Activated naive CD4-positive, alpha-beta T cell treated with anti-CD3 and anti-CD28 coated beads, Interleukin-2, amount 50 U/mL, for 24 hours (primary cell): Measurements from ENCODE around the gene CDH6.

Experiments
- H3K27ac Mint-ChIP-seq: one replicate; pipeline ENCODE4 v1.8.0; 2021; ENCODE audit warnings: mild to moderate bottlenecking, mixed read lengths
- H3K27me3 Mint-ChIP-seq: one replicate; pipeline ENCODE4 v1.8.0; 2021; ENCODE audit warnings: mixed read lengths
- H3K36me3 Mint-ChIP-seq: one replicate; pipeline ENCODE4 v1.8.0; 2021; ENCODE audit warnings: mixed read lengths
- H3K4me1 Mint-ChIP-seq: one replicate; pipeline ENCODE4 v1.8.0; 2021; ENCODE audit warnings: mixed read lengths
- H3K4me3 Mint-ChIP-seq: one replicate; pipeline ENCODE4 v1.8.0; 2021; ENCODE audit warnings: mild to moderate bottlenecking, mixed read lengths
- H3K9me3 Mint-ChIP-seq: one replicate; pipeline ENCODE4 v1.8.0; 2021; ENCODE audit warnings: mixed read lengths

Gene CDH6

GRCh38 chr5:31322946-31323345, 129.5 kb downstream of the CDH6 start:
- Mint-ChIP-seq H3K27me3 (no peaks in the 10 kb centered on the region), H3K4me1 (no peaks in the 10 kb centered on the region), H3K36me3 (no peaks in the 10 kb centered on the region), H3K27ac (no peak overlapping the region), H3K9me3 (no peaks in the 10 kb centered on the region), H3K4me3 (no peak overlapping the region)

GRCh38 chr5:31324842-31325241, 131.4 kb downstream of the CDH6 start:
- H3K4me1 Mint-ChIP-seq = no peaks in the 10 kb centered on the region
- H3K36me3 Mint-ChIP-seq = no peaks in the 10 kb centered on the region
- H3K4me3 Mint-ChIP-seq = no peak overlapping the region
- no peaks in the 10 kb centered on the region for H3K27me3 Mint-ChIP-seq
- no peaks in the 10 kb centered on the region for H3K9me3 Mint-ChIP-seq
- H3K27ac Mint-ChIP-seq = no peak overlapping the region

GRCh38 chr5:31328040-31328733, 134.7 kb downstream of the CDH6 start:
- Mint-ChIP-seq H3K27me3 (peaks cover 2% of the 10 kb centered on the region), H3K4me3 (no peak overlapping the region), H3K36me3 (no peaks in the 10 kb centered on the region), H3K27ac (no peak overlapping the region), H3K4me1 (no peaks in the 10 kb centered on the region), H3K9me3 (no peaks in the 10 kb centered on the region)

- H3K4me1 Mint-ChIP-seq = no peaks in the 10 kb centered on the region
- no peaks in the 10 kb centered on the region for H3K36me3 Mint-ChIP-seq
- H3K4me3 Mint-ChIP-seq = no peak overlapping the region
- H3K27ac Mint-ChIP-seq = no peak overlapping the region
- peaks cover 2% of the 10 kb centered on the region for H3K27me3 Mint-ChIP-seq
- H3K9me3 Mint-ChIP-seq = no peaks in the 10 kb centered on the region
Measured at GRCh38 chr5:31329715-31330114, 136.2 kb downstream of the CDH6 start.

GRCh38 chr5:31332160-31332559, 138.7 kb downstream of the CDH6 start:
- no peak overlapping the region for H3K4me3 Mint-ChIP-seq
- H3K9me3 Mint-ChIP-seq = no peaks in the 10 kb centered on the region
- peaks cover 2% of the 10 kb centered on the region for H3K27me3 Mint-ChIP-seq
- H3K4me1 Mint-ChIP-seq = no peaks in the 10 kb centered on the region
- no peaks in the 10 kb centered on the region for H3K36me3 Mint-ChIP-seq
- no peak overlapping the region for H3K27ac Mint-ChIP-seq

GRCh38 chr5:31333475-31333874, 140.0 kb downstream of the CDH6 start:
- no peak overlapping the region for H3K4me3 Mint-ChIP-seq
- H3K27ac Mint-ChIP-seq = no peak overlapping the region
- H3K9me3 Mint-ChIP-seq = no peaks in the 10 kb centered on the region
- H3K4me1 Mint-ChIP-seq = no peaks in the 10 kb centered on the region
- H3K27me3 Mint-ChIP-seq = peaks cover 2% of the 10 kb centered on the region
- H3K36me3 Mint-ChIP-seq = no peaks in the 10 kb centered on the region

GRCh38 chr5:31334061-31334860, 140.8 kb downstream of the CDH6 start:
- Mint-ChIP-seq H3K36me3 (no peaks in the 10 kb centered on the region), H3K4me3 (no peak overlapping the region), H3K27me3 (peaks cover 2% of the 10 kb centered on the region), H3K4me1 (no peaks in the 10 kb centered on the region), H3K9me3 (no peaks in the 10 kb centered on the region), H3K27ac (no peak overlapping the region)

GRCh38 chr5:31335456-31335855, 142.0 kb downstream of the CDH6 start:
- Mint-ChIP-seq H3K4me1 (no peaks in the 10 kb centered on the region), H3K36me3 (no peaks in the 10 kb centered on the region)

GRCh38 chr5:31343946-31344345, 150.5 kb downstream of the CDH6 start:
- Mint-ChIP-seq H3K36me3 (no peaks in the 10 kb centered on the region), H3K4me1 (no peaks in the 10 kb centered on the region), H3K4me3 (no peak overlapping the region), H3K9me3 (no peaks in the 10 kb centered on the region), H3K27me3 (peaks cover 5% of the 10 kb centered on the region), H3K27ac (no peak overlapping the region)

More at GRCh38 chr5:31335456-31335855, 142.0 kb downstream of the CDH6 start:
- H3K4me3 Mint-ChIP-seq = no peak overlapping the region
- H3K9me3 Mint-ChIP-seq = no peaks in the 10 kb centered on the region
- H3K27ac Mint-ChIP-seq = no peak overlapping the region
- peaks cover 2% of the 10 kb centered on the region for H3K27me3 Mint-ChIP-seq

GRCh38 chr5:31346896-31347551, 153.5 kb downstream of the CDH6 start:
- Mint-ChIP-seq H3K27me3 (peaks cover 8% of the 10 kb centered on the region), H3K4me1 (no peaks in the 10 kb centered on the region), H3K9me3 (peaks cover 2% of the 10 kb centered on the region), H3K4me3 (no peak overlapping the region), H3K27ac (no peak overlapping the region), H3K36me3 (no peaks in the 10 kb centered on the region)

- H3K4me3 Mint-ChIP-seq = no peak overlapping the region
- no peak overlapping the region for H3K27ac Mint-ChIP-seq
- H3K4me1 Mint-ChIP-seq = no peaks in the 10 kb centered on the region
- peaks cover 9% of the 10 kb centered on the region for H3K27me3 Mint-ChIP-seq
- no peaks in the 10 kb centered on the region for H3K36me3 Mint-ChIP-seq
- peaks cover 7% of the 10 kb centered on the region for H3K9me3 Mint-ChIP-seq
Measured at GRCh38 chr5:31347552-31347905, 154.0 kb downstream of the CDH6 start.

- no peaks in the 10 kb centered on the region for H3K36me3 Mint-ChIP-seq
- H3K9me3 Mint-ChIP-seq = peaks cover 8% of the 10 kb centered on the region
- no peak overlapping the region for H3K27ac Mint-ChIP-seq
- H3K27me3 Mint-ChIP-seq = peaks cover 11% of the 10 kb centered on the region
- H3K4me3 Mint-ChIP-seq = no peak overlapping the region
- H3K4me1 Mint-ChIP-seq = no peaks in the 10 kb centered on the region
Measured at GRCh38 chr5:31350395-31350794, 156.9 kb downstream of the CDH6 start.

- Mint-ChIP-seq H3K4me1 (no peaks in the 10 kb centered on the region), H3K9me3 (peaks cover 17% of the 10 kb centered on the region), H3K36me3 (no peaks in the 10 kb centered on the region), H3K4me3 (no peak overlapping the region), H3K27ac (no peak overlapping the region), H3K27me3 (peaks cover 3% of the 10 kb centered on the region)
Measured at GRCh38 chr5:31355337-31355736, 161.9 kb downstream of the CDH6 start.

- Mint-ChIP-seq H3K36me3 (no peaks in the 10 kb centered on the region), H3K4me1 (no peaks in the 10 kb centered on the region), H3K4me3 (no peak overlapping the region), H3K27ac (no peak overlapping the region), H3K27me3 (peaks cover 3% of the 10 kb centered on the region), H3K9me3 (peaks cover 15% of the 10 kb centered on the region)
Measured at GRCh38 chr5:31357038-31357437, 163.6 kb downstream of the CDH6 start.

GRCh38 chr5:31359839-31360238, 166.4 kb downstream of the CDH6 start:
- H3K9me3 Mint-ChIP-seq = peaks cover 9% of the 10 kb centered on the region
- no peak overlapping the region for H3K4me3 Mint-ChIP-seq
- no peaks in the 10 kb centered on the region for H3K36me3 Mint-ChIP-seq
- H3K4me1 Mint-ChIP-seq = no peaks in the 10 kb centered on the region
- no peak overlapping the region for H3K27ac Mint-ChIP-seq
- H3K27me3 Mint-ChIP-seq = peaks cover 3% of the 10 kb centered on the region

GRCh38 chr5:31361234-31361633, 167.7 kb downstream of the CDH6 start:
- no peak overlapping the region for H3K4me3 Mint-ChIP-seq
- no peaks in the 10 kb centered on the region for H3K36me3 Mint-ChIP-seq
- no peaks in the 10 kb centered on the region for H3K4me1 Mint-ChIP-seq
- H3K27me3 Mint-ChIP-seq = peaks cover 3% of the 10 kb centered on the region
- no peak overlapping the region for H3K27ac Mint-ChIP-seq
- peaks cover 4% of the 10 kb centered on the region for H3K9me3 Mint-ChIP-seq
